ENCODE data around the gene SAP30BP. TPM values are rescaled to one million over a fixed set of nuclear protein-coding genes. Genes with fewer than 3 reads are reported as not detected.
A peak's percentile ranks its signal among the peaks of the same experiment; 100 is the strongest.

Gene SAP30BP
- total RNA-seq, 4 donors from 2014 or later: 65.3 to 117 (median 101) TPM

DNA sequence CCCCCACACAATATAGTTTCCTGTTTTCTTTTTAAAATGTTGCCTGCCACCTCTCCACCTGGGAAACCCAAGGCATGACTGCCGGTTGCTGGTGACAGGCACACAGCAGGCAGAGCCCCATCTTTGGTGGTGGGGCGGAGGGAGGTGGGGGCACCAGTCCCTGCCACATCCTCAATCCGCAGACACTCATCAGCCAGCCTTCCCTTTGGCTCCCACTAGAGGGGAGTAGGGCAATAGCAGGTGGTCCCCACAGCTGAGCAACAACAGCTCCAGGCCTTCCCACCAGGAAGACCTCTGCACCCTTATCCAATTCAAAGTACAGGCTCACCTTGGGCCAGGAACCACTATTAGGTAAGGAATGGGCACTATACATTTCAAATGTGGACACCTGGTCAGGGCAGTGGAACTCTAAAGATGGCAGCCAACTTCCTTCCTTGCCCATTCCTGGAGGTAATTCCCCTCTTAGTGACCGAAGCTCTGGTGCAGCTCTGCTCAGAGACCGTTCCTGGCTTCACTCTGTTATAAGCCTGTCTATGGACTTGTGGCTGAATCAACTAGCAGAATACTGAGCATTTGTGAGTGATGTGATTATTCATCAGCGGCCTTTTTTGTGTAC lies 14.1 kb upstream of the SAP30BP start:
- peaks cover 0 to 56% (median 0%) of the 10 kb centered on the region in 3 donors for H3K36me3 ChIP-seq
- no peak overlapping the region for H3K27ac ChIP-seq
- no peaks in the 10 kb centered on the region for H3K4me1 ChIP-seq
- H3K9me3 ChIP-seq: no peaks in the 10 kb centered on the region
- H3K4me3 ChIP-seq: no peak overlapping the region
- no peaks in the 10 kb centered on the region for H3K27me3 ChIP-seq
- TF ChIP-seq, protein P1, sequence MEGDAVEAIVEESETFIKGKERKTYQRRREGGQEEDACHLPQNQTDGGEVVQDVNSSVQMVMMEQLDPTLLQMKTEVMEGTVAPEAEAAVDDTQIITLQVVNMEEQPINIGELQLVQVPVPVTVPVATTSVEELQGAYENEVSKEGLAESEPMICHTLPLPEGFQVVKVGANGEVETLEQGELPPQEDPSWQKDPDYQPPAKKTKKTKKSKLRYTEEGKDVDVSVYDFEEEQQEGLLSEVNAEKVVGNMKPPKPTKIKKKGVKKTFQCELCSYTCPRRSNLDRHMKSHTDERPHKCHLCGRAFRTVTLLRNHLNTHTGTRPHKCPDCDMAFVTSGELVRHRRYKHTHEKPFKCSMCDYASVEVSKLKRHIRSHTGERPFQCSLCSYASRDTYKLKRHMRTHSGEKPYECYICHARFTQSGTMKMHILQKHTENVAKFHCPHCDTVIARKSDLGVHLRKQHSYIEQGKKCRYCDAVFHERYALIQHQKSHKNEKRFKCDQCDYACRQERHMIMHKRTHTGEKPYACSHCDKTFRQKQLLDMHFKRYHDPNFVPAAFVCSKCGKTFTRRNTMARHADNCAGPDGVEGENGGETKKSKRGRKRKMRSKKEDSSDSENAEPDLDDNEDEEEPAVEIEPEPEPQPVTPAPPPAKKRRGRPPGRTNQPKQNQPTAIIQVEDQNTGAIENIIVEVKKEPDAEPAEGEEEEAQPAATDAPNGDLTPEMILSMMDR (IDR thresholded peaks at IDR 0.05): peak; percentile 29 to 51 (median 46)
- TF ChIP-seq POLR2A (IDR thresholded peaks at IDR 0.05): no peak
- no peak for DNase-seq

GRCh38 chr17:75654176-75654575 lies 13.0 kb upstream of the SAP30BP start:
- Histone ChIP-seq H3K36me3 (peaks cover 0 to 56% (median 0%) of the 10 kb centered on the region in 3 donors), H3K9me3 (no peaks in the 10 kb centered on the region), H3K27ac (no peak overlapping the region), H3K4me3 (no peak overlapping the region), H3K4me1 (no peaks in the 10 kb centered on the region), H3K27me3 (no peaks in the 10 kb centered on the region)
- TF ChIP-seq, protein P1 (IDR thresholded peaks at IDR 0.05): peak in 3 of 6 experiments; percentile 38 to 43 (median 39)
- no peak for TF ChIP-seq POLR2A (IDR thresholded peaks at IDR 0.05)
- DNase-seq: no peak

- no peak overlapping the region for H3K27ac ChIP-seq
- H3K27me3 ChIP-seq: no peaks in the 10 kb centered on the region
- no peak overlapping the region for H3K4me3 ChIP-seq
- no peaks in the 10 kb centered on the region for H3K9me3 ChIP-seq
- peaks cover 0 to 62% (median 0%) of the 10 kb centered on the region in 3 donors for H3K36me3 ChIP-seq
- DNase-seq: no peak
- TF ChIP-seq, protein P1 (IDR thresholded peaks at IDR 0.05): no peak
- TF ChIP-seq POLR2A (IDR thresholded peaks at IDR 0.05): no peak
- H3K4me1 ChIP-seq: no peaks in the 10 kb centered on the region
Measured at GRCh38 chr17:75658237-75658636, 8.9 kb upstream of the SAP30BP start.

DNA sequence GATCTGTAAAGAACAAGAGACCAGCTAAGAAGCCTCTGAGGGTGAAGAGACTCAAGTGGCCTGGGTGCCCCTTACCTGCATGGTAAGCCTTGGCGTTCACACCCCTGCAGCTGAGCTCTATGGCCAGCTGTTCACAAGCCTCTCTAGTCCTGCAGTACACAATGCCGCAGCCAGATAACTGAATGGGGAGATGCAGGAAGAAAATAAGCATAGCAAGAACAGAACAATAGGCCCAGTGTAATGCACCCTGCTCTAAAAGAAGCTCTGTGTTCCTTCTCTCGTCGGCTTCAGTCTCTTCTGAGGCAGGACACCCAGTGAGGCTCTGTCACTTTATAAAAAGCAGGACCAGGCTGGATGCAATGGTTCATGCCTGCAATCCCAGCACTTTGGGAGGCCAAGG lies 5.6 kb upstream of the SAP30BP start:
- no peak for DNase-seq
- H3K36me3 ChIP-seq: peaks cover 0 to 43% (median 0%) of the 10 kb centered on the region in 3 donors
- TF ChIP-seq, protein P1 (IDR thresholded peaks at IDR 0.05): no peak
- no peak for TF ChIP-seq POLR2A (IDR thresholded peaks at IDR 0.05)
- H3K27ac ChIP-seq: no peak overlapping the region
- no peaks in the 10 kb centered on the region for H3K27me3 ChIP-seq
- no peaks in the 10 kb centered on the region for H3K9me3 ChIP-seq
- H3K4me3 ChIP-seq: no peak overlapping the region
- peaks cover 0 to 10% (median 2%) of the 10 kb centered on the region in 4 donors for H3K4me1 ChIP-seq

- Histone ChIP-seq H3K4me3 (no peak overlapping the region), H3K36me3 (peaks cover 0 to 34% (median 0%) of the 10 kb centered on the region in 3 donors), H3K9me3 (no peaks in the 10 kb centered on the region), H3K27ac (no peak overlapping the region), H3K4me1 (peaks cover 0 to 10% (median 3%) of the 10 kb centered on the region in 4 donors), H3K27me3 (no peaks in the 10 kb centered on the region)
- no peak for TF ChIP-seq POLR2A (IDR thresholded peaks at IDR 0.05)
- TF ChIP-seq, protein P1 (IDR thresholded peaks at IDR 0.05): no peak
- DNase-seq: no peak
Measured at GRCh38 chr17:75662511-75662910, 4.6 kb upstream of the SAP30BP start.

All from Peyer's patch (tissue), 4 donors.